ENCODE measurements around the gene MAPK8IP3. TPM values are rescaled to one million over a fixed set of nuclear protein-coding genes. Genes with fewer than 3 reads are reported as not detected.

The MAPK8IP3 gene
- polyA plus RNA-seq, 1 experiment, result 22.5 TPM

GRCh38 chr16:1688807-1689560 lies 17.0 kb upstream of the MAPK8IP3 start:
- Histone ChIP-seq H3K4me3 (ENCODE audit: low read depth, low read length) (no peak overlapping the region), H3K36me3 (ENCODE audit: control insufficient read depth, insufficient read depth, low read length) (peaks cover 20% of the 10 kb centered on the region), H3K27me3 (ENCODE audit: control insufficient read depth, insufficient read depth, low read length) (no peaks in the 10 kb centered on the region)
- CTCF ChIA-PET, result interaction anchor here (4.4 kb wide), 1 partner anchor 17 kb away, joined by 23 read pairs; the partner anchor contains the start of gene MAPK8IP3
- no peak for TF ChIP-seq CTCF (IDR thresholded peaks at IDR 0.05; ENCODE audit: insufficient read depth, low read depth, low read length)
- no peak for DNase-seq (ENCODE audit: low read depth)
- POLR2A ChIA-PET, result no interaction called here

- Histone ChIP-seq H3K4me3 (ENCODE audit: low read depth, low read length) (no peak overlapping the region), H3K36me3 (ENCODE audit: control insufficient read depth, insufficient read depth, low read length) (peaks cover 22% of the 10 kb centered on the region), H3K27me3 (ENCODE audit: control insufficient read depth, insufficient read depth, low read length) (no peaks in the 10 kb centered on the region)
- no peak for TF ChIP-seq CTCF (IDR thresholded peaks at IDR 0.05; ENCODE audit: insufficient read depth, low read depth, low read length)
- CTCF ChIA-PET, result interaction anchor here (4.4 kb wide), 1 partner anchor 17 kb away, joined by 23 read pairs; the partner anchor contains the start of gene MAPK8IP3
- DNase-seq (ENCODE audit: low read depth), result no peak
- POLR2A ChIA-PET, result no interaction called here
Observed at GRCh38 chr16:1689853-1690252, 16.1 kb upstream of the MAPK8IP3 start.

GRCh38 chr16:1690810-1691209 lies 15.2 kb upstream of the MAPK8IP3 start:
- no peak for DNase-seq (ENCODE audit: low read depth)
- TF ChIP-seq CTCF (IDR thresholded peaks at IDR 0.05; ENCODE audit: insufficient read depth, low read depth, low read length), result no peak
- Histone ChIP-seq H3K4me3 (ENCODE audit: low read depth, low read length) (no peak overlapping the region), H3K36me3 (ENCODE audit: control insufficient read depth, insufficient read depth, low read length) (peaks cover 22% of the 10 kb centered on the region), H3K27me3 (ENCODE audit: control insufficient read depth, insufficient read depth, low read length) (no peaks in the 10 kb centered on the region)
- POLR2A ChIA-PET, result no interaction called here
- CTCF ChIA-PET, result interaction anchor here (1.1 to 4.4 kb wide), 2 partner anchors 16 to 123 kb away, joined by 3 to 23 read pairs; partner anchors contain the start of gene MAPK8IP3

- peak; percentile 40 for TF ChIP-seq CTCF (IDR thresholded peaks at IDR 0.05; ENCODE audit: insufficient read depth, low read depth, low read length)
- DNase-seq (ENCODE audit: low read depth), result no peak
- ChIA-PET POLR2A (no interaction called here), CTCF (interaction anchor here (1.1 to 4.4 kb wide), 2 partner anchors 15 to 122 kb away, joined by 3 to 23 read pairs; partner anchors contain the start of gene MAPK8IP3)
- Histone ChIP-seq H3K36me3 (ENCODE audit: control insufficient read depth, insufficient read depth, low read length) (peaks cover 22% of the 10 kb centered on the region), H3K4me3 (ENCODE audit: low read depth, low read length) (no peak overlapping the region), H3K27me3 (ENCODE audit: control insufficient read depth, insufficient read depth, low read length) (no peaks in the 10 kb centered on the region)
Observed at GRCh38 chr16:1691276-1691675, 14.7 kb upstream of the MAPK8IP3 start.

- TF ChIP-seq CTCF (IDR thresholded peaks at IDR 0.05; ENCODE audit: insufficient read depth, low read depth, low read length), result no peak
- ChIA-PET POLR2A (no interaction called here), CTCF (interaction anchor here (0.8 to 4.4 kb wide), 3 partner anchors 15 to 121 kb away, joined by 3 to 23 read pairs (median 3); partner anchors contain the start of genes EME2, MAPK8IP3 and MRPS34)
- no peak for DNase-seq (ENCODE audit: low read depth)
- H3K36me3 ChIP-seq (ENCODE audit: control insufficient read depth, insufficient read depth, low read length), result peaks cover 22% of the 10 kb centered on the region
- H3K4me3 ChIP-seq (ENCODE audit: low read depth, low read length), result no peak overlapping the region
- H3K27me3 ChIP-seq (ENCODE audit: control insufficient read depth, insufficient read depth, low read length), result no peaks in the 10 kb centered on the region
Observed at GRCh38 chr16:1691956-1692355, 14.0 kb upstream of the MAPK8IP3 start.
